ENCODE results near the gene FGF14.

The FGF14 gene

GRCh38 chr13:102198418-102199311 is 203.2 kb downstream of the FGF14 start:
- Mint-ChIP-seq H3K9me3 (no peaks in the 10 kb centered on the region), H3K4me1 (ENCODE audit: low read depth) (no peaks in the 10 kb centered on the region), H3K27me3 (no peaks in the 10 kb centered on the region), H3K27ac (no peak overlapping the region), H3K4me3 (no peak overlapping the region), H3K36me3 (ENCODE audit: low read depth) (no peaks in the 10 kb centered on the region)
- intact Hi-C loops (cut with micrococcal nuclease) = no loop called here

DNA sequence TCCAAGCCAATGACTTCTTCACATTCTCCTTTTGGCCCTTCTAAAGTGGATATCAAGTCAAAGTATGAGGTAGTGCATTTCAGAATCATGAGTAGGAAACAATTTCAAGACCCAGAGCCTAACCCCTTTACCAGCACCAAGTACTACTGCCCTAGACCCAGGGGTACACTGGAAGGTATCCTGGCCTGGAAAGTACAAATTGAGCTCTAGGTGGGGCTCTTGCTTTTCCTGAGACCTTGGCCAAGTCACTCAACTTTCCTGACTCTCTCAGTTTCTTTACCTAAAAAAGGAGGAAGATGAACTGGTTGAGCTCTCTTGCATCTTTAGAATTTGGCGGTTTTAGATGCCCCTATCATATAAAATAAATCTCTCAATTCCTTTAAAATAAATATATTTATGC is 204.7 kb downstream of the FGF14 start:
- H3K27ac Mint-ChIP-seq = no peak overlapping the region
- intact Hi-C loops (cut with micrococcal nuclease) = no loop called here
- no peaks in the 10 kb centered on the region for H3K27me3 Mint-ChIP-seq
- H3K36me3 Mint-ChIP-seq (ENCODE audit: low read depth) = no peaks in the 10 kb centered on the region
- H3K4me3 Mint-ChIP-seq = no peak overlapping the region
- no peaks in the 10 kb centered on the region for H3K9me3 Mint-ChIP-seq
- no peaks in the 10 kb centered on the region for H3K4me1 Mint-ChIP-seq (ENCODE audit: low read depth)

- Mint-ChIP-seq H3K4me1 (ENCODE audit: low read depth) (no peaks in the 10 kb centered on the region), H3K27ac (no peak overlapping the region), H3K4me3 (no peak overlapping the region), H3K36me3 (ENCODE audit: low read depth) (no peaks in the 10 kb centered on the region), H3K9me3 (no peaks in the 10 kb centered on the region), H3K27me3 (no peaks in the 10 kb centered on the region)
- intact Hi-C loops (cut with micrococcal nuclease) = no loop called here
Measured at GRCh38 chr13:102195566-102196462, 206.0 kb downstream of the FGF14 start.

- Mint-ChIP-seq H3K27me3 (no peaks in the 10 kb centered on the region), H3K4me1 (ENCODE audit: low read depth) (no peaks in the 10 kb centered on the region), H3K27ac (no peak overlapping the region), H3K9me3 (no peaks in the 10 kb centered on the region), H3K4me3 (no peak overlapping the region), H3K36me3 (ENCODE audit: low read depth) (no peaks in the 10 kb centered on the region)
- intact Hi-C loops (cut with micrococcal nuclease) = no loop called here
Measured at GRCh38 chr13:102192858-102193257, 209.0 kb downstream of the FGF14 start.

- H3K27ac Mint-ChIP-seq = no peak overlapping the region
- intact Hi-C loops (cut with micrococcal nuclease) = no loop called here
- H3K9me3 Mint-ChIP-seq = no peaks in the 10 kb centered on the region
- H3K4me3 Mint-ChIP-seq = no peak overlapping the region
- H3K4me1 Mint-ChIP-seq (ENCODE audit: low read depth) = no peaks in the 10 kb centered on the region
- no peaks in the 10 kb centered on the region for H3K36me3 Mint-ChIP-seq (ENCODE audit: low read depth)
- no peaks in the 10 kb centered on the region for H3K27me3 Mint-ChIP-seq
Measured at GRCh38 chr13:102191951-102192502, 209.8 kb downstream of the FGF14 start.

- no peaks in the 10 kb centered on the region for H3K27me3 Mint-ChIP-seq
- intact Hi-C loops (cut with micrococcal nuclease) = no loop called here
- no peak overlapping the region for H3K27ac Mint-ChIP-seq
- no peaks in the 10 kb centered on the region for H3K9me3 Mint-ChIP-seq
- no peaks in the 10 kb centered on the region for H3K36me3 Mint-ChIP-seq (ENCODE audit: low read depth)
- no peak overlapping the region for H3K4me3 Mint-ChIP-seq
- no peaks in the 10 kb centered on the region for H3K4me1 Mint-ChIP-seq (ENCODE audit: low read depth)
Measured at GRCh38 chr13:102190930-102191329, 210.9 kb downstream of the FGF14 start.

DNA sequence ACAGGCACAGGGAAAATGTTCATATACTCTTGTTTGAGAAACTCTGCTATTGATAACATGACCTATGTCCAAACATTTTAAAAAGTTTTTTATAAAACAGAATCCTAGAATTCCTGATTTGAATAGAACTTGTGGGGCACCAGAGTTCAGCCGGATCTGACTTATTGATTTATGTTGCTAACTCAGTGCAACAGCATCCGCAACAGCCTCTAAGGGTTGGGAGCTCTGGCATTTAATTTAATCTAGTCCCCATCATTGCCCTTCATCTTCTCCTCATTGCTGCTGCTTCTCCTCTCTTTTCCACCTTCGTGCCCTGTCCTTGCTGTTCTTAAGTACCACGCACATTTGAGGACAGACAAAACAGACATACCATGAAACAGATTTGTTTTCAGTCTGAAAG is 214.5 kb downstream of the FGF14 start:
- no peak overlapping the region for H3K4me3 Mint-ChIP-seq
- intact Hi-C loops (cut with micrococcal nuclease) = no loop called here
- no peaks in the 10 kb centered on the region for H3K4me1 Mint-ChIP-seq (ENCODE audit: low read depth)
- no peaks in the 10 kb centered on the region for H3K36me3 Mint-ChIP-seq (ENCODE audit: low read depth)
- H3K9me3 Mint-ChIP-seq = no peaks in the 10 kb centered on the region
- no peak overlapping the region for H3K27ac Mint-ChIP-seq
- no peaks in the 10 kb centered on the region for H3K27me3 Mint-ChIP-seq

DNA sequence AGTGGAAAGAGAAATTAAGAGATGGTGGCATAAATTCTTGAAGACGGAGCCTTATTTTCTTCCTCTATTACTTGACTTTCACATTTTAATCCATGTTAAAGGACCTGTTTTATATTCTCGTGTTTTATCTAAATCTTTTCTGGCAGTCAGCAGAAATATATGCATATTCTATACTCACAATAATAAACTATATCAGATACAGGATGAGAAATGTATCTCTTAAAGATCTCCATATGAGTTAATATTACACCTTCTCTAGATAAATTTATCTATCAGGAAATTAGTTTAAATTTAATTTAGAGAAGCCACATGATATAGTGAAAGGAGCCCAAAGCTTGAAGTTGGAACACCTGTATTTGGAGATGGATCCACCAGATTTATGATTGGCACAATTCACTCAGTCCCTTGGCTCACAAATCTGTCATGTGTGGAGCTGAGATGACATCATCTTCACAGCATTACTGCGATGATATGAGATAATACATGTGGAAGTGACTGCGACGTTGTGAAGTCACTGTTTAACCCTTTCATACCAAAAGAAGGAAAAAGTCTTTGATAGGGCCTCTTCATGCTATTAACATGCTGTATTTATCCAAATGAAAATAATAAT is 216.4 kb downstream of the FGF14 start:
- Mint-ChIP-seq H3K4me1 (ENCODE audit: low read depth) (no peaks in the 10 kb centered on the region), H3K36me3 (ENCODE audit: low read depth) (no peaks in the 10 kb centered on the region), H3K4me3 (no peak overlapping the region), H3K27ac (no peak overlapping the region), H3K27me3 (no peaks in the 10 kb centered on the region), H3K9me3 (no peaks in the 10 kb centered on the region)
- intact Hi-C loops (cut with micrococcal nuclease) = no loop called here

DNA sequence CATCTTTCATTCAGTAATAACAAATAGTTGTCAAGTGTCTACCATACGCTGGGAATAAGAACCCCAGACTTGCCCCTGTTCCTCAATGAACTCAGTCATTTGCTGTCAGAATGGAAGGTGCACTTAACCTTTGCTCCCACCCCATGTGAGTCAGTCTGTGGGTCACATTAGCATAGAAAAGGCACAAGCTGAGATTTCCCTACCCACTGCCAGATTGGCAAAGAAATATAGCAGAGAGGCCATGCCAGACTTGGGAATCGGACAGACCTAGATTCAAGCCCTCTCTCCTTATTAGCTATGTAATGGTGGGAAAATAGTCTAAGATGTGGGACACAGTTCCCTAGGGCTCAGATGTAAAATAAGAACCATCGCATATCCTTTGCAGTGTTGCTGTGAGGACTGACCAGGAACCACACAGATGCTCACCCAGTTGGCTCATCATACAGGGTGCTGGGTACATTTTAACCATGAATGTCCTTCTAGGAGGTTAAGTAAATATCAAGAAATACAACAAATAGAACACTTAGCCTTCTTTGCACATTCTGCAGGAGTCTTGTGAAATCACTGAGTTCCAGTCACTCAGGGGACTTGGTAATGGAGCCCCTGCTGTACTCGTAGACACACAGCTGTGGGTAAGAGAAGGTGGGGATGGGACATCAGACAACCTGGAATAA is 218.2 kb downstream of the FGF14 start:
- Mint-ChIP-seq H3K9me3 (no peaks in the 10 kb centered on the region), H3K36me3 (ENCODE audit: low read depth) (no peaks in the 10 kb centered on the region), H3K27ac (no peak overlapping the region), H3K27me3 (no peaks in the 10 kb centered on the region), H3K4me1 (ENCODE audit: low read depth) (no peaks in the 10 kb centered on the region), H3K4me3 (no peak overlapping the region)
- intact Hi-C loops (cut with micrococcal nuclease) = no loop called here

DNA sequence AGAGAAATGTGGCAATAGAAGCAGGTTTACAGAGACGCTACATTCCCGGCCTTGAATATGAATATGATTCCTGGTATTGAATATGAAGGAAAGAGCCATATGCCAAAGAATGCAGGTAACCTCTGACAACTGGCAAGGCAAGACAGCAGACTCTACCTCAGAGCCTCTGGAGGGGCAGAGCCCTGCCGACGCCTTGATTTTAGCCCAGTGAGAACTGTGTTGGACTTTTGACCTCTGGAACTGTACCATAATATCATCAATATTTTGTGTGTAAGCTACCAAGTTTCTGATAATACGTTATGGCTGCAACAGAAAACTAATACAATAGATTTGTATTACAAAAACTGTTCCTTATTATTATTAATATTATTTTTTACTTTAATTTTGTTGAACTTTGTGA is 219.7 kb downstream of the FGF14 start:
- Mint-ChIP-seq H3K9me3 (no peaks in the 10 kb centered on the region), H3K36me3 (ENCODE audit: low read depth) (no peaks in the 10 kb centered on the region), H3K4me1 (ENCODE audit: low read depth) (no peaks in the 10 kb centered on the region), H3K27me3 (no peaks in the 10 kb centered on the region), H3K27ac (no peak overlapping the region), H3K4me3 (no peak overlapping the region)
- intact Hi-C loops (cut with micrococcal nuclease) = no loop called here

GRCh38 chr13:102177431-102177830 is 224.4 kb downstream of the FGF14 start:
- intact Hi-C loops (cut with micrococcal nuclease) = no loop called here
- no peaks in the 10 kb centered on the region for H3K4me1 Mint-ChIP-seq (ENCODE audit: low read depth)
- no peak overlapping the region for H3K27ac Mint-ChIP-seq
- H3K36me3 Mint-ChIP-seq (ENCODE audit: low read depth) = no peaks in the 10 kb centered on the region
- H3K27me3 Mint-ChIP-seq = no peaks in the 10 kb centered on the region
- no peak overlapping the region for H3K4me3 Mint-ChIP-seq
- H3K9me3 Mint-ChIP-seq = no peaks in the 10 kb centered on the region

DNA sequence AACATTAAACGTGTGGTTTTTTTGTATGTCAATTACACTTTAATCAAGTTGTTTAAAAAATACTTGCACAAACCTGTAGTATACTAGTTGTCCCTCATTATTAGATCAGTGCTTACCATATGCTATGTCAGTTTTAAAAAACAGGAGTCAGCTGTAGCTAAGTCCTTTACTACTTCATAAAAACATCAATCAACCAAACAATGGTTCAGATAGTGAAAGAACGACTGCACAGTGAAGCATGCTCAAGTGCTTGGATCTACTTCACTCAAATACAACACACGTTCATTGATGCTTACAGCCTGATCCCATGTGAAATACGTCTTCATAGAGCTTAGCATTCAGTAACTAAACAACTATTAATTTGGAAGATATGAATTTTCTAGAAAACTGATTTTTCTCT is 225.0 kb downstream of the FGF14 start:
- no peaks in the 10 kb centered on the region for H3K4me1 Mint-ChIP-seq (ENCODE audit: low read depth)
- H3K27ac Mint-ChIP-seq = no peak overlapping the region
- no peak overlapping the region for H3K4me3 Mint-ChIP-seq
- no peaks in the 10 kb centered on the region for H3K36me3 Mint-ChIP-seq (ENCODE audit: low read depth)
- no peaks in the 10 kb centered on the region for H3K9me3 Mint-ChIP-seq
- no peaks in the 10 kb centered on the region for H3K27me3 Mint-ChIP-seq
- intact Hi-C loops (cut with micrococcal nuclease) = no loop called here

DNA sequence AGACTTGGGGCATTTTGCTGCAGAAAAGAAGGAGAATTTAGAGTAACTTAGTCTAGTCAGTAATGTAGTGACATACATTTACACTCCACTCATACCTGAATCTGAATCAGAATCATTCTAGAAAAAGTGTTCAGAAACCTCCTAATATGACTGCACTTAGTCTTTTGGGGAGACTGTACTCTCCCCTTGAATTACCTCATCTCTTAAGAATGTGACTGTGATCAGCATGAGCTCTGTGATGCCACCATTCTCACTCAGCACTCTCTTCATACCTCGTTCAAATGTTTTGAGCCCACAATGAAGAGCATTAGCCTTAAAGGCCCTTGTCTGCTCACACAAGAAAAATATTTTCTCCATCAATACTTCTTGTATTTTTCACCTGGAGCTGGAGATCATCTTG is 229.4 kb downstream of the FGF14 start:
- Mint-ChIP-seq H3K36me3 (ENCODE audit: low read depth) (no peaks in the 10 kb centered on the region), H3K9me3 (no peaks in the 10 kb centered on the region), H3K27me3 (no peaks in the 10 kb centered on the region), H3K4me3 (no peak overlapping the region), H3K27ac (no peak overlapping the region), H3K4me1 (ENCODE audit: low read depth) (no peaks in the 10 kb centered on the region)
- intact Hi-C loops (cut with micrococcal nuclease) = no loop called here
